HG02840 (cell line): ENCODE results near the gene EVC2.
"Not testable (repeated sequence)": the region's sequence is repeated elsewhere in the genome, so short reads cannot be mapped to it uniquely, and the experiment has no call there.

Source experiments
- ATAC-seq: cut with Tn5 transposase; IDR thresholded peaks from one replicate; pipeline ENCODE4 v1.9.1; 2021; ENCODE audit warnings: mild to moderate bottlenecking, moderate library complexity, moderate number of reproducible peaks; ENCODE audit not compliant: unreplicated experiment, low FRiP score

The EVC2 gene

DNA sequence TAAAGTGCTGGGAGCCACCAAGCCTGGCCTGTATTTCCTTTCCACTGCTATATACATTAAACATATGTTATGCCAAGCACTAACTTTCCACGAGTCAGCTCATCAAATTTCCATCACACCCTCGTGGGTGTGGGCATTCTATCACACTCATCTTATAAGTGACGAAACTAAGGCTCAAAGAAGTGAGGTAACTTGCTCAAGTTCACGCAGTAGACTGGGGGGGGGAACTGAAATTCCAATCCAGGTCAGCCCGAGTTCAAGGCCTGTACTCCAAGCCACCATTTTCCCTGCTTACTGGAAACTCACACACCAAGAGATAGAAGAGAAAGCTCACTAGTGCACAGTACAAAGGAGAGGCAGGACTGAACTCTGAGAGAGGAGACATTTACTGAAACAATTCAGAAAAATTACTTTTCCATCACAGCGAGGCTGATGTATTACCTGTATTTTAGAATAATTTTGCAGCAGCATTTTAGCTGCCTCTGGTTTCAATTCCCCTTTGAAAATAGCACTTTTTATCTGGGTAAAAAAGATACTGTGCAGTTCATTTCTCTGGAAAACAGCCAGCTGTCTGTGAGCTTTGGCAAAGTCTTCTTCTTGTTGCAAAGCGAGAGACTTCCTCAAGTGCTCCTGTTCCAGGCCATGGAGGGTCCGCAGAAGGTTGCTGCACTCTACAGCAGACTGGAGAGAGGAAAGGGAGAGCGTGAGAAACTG lies 76.8 kb downstream of the EVC2 start:
- ATAC-seq = no peak

DNA sequence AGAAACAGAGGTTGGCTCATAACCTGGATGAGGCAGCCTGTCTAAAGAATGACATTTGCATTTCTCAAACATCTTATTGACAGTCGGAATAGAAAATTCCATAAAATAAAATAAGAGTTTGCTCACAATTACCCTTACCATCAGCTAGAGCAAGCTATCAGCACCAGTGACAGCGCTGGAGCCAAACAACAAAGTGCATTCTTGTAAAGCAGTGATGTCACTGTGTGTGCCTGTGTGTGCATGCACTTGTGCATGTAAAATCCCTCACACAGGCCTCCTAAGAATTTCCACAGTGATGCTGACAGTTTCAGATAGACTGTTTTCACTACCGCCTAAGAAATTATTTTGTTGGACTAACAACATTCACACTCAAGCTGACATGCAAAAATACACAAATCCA lies 77.6 kb downstream of the EVC2 start:
- no peak for ATAC-seq

DNA sequence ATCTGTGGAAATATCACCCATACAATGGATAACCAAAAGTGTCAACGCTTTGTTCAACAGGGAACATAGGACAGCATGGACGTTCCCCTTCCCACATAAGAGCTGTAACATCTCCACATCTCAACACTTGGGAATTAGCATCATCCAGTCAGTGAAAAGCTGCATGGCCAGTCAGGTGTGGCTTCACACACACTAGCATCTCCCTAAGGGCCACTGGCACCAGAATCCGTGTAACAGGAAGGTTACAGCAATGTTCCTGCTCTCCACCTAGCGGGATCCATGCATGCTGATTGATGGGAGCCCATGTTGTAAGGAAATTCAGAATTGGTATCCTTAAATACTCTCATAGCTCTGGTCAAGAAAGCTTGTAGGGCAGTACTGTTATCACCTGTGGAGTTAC lies 78.8 kb downstream of the EVC2 start:
- ATAC-seq = no peak

DNA sequence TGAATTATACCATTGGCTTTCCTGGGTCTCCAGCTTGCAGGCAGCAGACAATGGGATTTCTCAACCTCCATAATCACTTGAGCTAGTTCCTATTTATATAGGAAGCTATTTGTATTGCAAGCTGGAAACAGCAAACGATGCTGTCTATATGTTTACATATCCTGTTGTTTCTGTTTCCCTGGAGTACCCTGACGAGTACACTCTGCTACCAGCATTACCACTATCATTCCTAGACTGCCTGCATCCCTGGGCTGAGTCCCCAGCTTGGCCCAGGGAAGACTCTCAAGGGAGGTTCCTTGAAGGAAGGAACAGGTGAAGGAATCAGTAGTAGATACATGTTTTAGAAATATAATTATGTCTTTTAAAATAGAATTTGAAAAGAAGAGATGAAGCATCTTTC lies 81.4 kb downstream of the EVC2 start:
- ATAC-seq = no peak

DNA sequence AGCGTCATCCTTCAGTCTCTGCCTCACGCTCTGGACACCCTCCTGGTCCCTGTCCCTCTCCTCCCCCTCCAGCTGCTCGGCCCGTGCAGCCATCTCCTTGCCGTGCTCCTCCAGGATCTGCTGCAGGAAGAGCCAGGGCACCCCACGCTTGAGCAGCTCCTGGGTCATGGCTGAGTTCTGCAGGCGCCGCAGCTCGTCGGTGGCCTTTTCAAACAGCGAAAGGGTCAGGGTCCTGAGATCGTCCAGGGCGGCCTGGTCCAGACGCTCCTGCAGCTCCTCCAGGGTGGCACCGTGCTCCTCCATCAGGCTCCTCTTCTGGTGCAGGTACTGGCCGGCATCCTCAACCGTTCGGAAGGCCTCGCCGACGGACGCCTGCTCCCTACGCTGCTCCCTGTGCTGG lies 85.8 kb downstream of the EVC2 start:
- ATAC-seq = no peak

DNA sequence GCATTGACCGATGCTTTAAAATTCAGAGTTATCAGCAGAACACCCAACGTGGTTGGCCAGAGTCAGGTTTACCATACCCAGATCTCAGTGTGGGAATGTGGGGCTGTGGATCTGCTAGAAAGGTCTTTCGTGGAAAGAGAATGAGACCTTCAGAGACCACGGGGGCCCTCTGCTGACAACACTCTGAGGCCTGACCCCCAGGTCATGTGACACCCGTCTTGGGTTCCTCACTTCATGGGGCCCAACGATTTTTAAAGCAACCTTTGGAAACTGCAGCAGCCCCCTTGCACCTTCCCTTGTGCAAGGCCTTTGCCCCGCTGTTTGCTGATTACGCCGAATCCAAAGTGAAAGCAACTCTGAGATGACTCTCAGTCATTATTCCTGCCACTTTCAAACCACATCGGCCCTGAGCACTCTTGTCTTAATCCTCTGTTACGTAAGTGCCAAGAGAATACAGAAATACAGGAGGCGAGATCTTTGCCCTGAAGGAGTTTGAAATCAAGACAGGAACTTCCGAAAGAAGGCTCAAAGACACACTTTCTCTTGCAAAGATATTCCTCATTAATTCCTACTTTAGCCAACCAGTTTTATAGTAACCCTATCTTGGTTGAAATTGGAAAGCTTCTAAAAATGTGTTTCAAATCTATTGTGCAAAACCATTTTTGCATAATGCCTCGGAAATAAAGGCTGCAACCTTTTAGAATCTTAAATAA lies 88.3 kb downstream of the EVC2 start:
- ATAC-seq = no peak

DNA sequence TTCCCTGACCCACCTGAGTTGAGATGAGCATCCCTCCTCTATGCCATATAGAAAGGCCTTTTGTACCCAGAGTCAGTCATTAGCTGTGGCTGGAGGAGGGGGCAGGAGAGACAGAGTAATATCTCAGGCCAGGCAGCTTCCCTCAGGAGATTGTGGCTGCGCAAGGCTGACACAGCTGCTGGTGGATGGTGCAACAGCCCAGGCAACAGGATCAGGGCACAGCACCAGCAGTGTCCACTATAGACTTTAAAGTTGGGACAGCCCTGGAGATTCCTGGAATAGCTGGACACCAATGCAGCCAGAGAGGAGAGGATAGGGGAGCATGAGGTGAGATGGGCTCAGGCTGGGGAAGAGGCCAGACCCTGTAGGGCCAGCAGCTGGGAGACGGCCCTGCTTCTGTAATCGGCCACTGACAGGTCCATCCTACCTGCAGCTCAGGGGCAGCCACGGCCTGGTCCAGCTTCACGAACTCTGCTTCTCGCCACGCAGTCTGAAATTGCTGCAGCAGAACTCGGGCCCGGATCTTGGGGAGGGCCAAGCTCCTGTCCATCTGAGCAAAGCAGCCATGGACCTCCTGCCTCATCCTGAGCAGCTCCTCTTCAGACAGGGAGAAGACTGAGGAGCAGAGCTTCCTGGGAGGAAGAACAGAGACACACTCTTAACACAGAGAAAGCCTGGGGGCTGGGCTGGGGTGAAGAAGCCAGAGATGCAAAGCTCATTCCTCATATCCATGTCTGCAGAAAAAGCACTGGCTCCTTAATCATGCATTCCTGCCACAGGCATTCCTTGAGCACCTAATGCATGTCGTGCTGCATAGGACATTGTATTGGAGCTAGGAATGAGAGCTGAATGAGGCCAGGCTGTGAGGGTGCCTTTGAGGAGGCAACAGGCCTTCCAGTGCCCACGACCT lies 90.1 kb downstream of the EVC2 start:
- no peak for ATAC-seq

DNA sequence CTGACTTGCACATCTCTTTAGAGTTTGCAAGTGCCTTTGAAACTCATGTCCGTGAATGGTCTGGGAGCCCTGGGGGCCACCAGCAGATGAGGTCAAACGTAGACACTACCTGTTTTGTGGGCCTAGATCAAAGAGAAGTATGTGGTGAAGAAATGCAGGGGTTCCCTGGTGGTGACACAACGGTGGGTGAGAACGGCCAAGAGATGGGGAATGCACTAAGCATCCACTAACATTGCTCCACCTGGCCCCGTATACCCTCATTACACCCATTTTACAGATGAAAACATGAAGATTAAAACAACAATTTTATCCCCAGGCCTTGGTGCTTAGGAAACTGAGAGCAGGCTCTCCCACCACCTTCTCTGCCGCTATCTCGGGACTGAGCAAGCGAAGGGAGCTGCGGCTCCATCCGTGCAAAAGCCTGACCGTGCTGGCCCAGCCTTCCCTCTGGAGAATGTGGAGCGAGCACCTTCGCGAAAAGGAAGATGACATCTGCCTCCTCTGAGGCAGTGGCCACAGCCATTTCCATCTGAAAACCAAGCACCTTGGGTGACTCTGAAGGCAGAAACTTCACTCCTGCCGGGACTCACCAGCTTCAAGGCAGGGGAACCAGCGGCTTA lies 91.9 kb downstream of the EVC2 start:
- ATAC-seq = no peak

DNA sequence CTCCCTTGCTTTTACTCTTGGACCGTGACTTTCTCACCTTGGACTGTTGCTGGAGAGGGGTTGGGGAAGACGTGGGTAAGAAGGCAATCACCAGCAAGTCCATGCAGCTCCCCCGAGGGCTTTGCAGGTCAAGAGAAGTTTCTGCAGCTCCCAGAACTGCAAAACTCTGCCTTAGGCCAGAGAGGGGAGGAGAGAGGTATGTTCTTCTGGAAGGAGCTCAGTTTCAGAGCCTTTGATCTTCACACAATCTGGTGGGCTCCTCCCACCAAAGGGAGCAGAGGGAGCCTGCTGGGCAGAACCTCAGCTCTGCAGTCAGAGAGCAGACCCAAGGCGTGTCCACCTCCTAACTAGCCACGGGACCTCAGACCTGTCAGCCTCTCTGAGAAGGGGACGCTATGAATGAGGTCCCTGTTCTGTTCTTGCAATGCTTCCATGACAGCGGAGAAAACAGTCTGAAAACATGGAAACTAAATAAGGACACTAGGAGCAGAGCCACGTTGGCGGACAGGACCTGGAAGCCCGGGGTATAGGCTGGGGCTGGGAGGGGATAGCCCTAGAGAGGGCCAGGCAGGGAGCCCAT lies 92.8 kb downstream of the EVC2 start:
- no peak for ATAC-seq

DNA sequence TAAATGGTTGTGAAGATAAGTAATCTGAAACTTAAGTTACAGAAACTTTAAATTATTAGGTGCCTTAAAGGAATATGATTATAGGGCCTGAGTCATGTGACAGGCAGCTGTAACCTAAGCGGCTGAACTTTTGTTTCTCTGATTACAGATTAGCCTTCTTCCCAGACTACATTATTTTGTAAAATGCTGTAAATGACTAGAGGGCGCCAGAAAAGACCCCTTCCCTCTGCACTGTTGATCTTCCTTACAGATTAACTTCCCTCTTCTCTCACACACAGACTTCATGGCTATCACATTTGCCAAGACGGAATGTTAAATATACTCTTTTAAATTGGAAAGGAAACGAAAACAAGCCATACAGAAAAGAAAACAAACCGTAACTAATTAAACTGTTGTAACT lies 96.6 kb downstream of the EVC2 start:
- ATAC-seq = no peak

DNA sequence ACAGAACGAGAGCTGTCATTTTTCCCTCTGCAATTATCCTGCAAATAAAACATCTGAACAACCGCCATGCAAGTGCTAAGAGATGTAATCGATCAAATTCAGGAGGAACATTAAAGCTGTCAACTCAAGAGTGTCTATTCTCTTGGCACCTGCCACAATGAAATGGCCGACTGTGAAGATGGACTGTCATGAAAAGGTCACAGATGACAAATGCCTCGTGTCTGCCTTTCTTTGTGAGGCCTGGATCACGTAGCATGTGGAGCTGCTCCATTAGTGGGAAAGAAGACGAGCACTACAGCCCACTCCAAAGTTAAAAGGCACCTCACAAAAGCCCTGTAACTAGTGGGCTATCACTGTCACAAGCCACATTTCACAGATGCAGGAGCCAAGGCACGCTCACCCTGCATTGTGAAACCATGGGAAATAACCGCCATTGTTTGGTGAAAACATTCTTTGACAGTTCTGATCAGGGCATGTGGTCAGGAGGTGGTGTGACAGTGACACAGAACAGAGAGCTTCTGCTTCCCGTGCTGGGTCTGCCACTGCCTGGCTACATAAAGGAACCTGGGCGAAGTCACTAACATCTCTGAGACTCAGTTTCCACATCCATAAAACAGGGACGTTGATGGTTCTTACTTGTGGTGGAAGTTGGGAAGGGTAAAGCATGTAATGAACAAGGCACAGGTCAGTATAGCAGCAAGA lies 98.9 kb downstream of the EVC2 start:
- no peak for ATAC-seq

DNA sequence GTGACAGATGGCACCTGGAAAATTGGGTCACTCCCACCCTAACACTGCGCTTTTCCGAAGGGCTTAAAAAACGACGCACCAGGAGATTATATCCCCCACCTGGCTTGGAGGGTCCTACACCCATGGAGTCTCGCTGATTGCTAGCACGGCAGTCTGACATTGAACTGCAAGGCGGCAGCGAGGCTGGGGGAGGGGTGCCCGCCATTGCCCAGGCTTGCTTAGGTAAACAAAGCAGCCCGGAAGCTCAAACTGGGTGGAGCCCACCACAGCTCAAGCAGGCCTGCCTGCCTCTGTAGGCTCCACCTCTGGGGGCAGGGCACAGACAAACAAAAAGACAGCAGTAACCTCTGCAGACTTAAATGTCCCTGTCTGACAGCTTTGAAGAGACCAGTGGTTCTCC lies 114.5 kb downstream of the EVC2 start:
- ATAC-seq = not testable (repeated sequence)

DNA sequence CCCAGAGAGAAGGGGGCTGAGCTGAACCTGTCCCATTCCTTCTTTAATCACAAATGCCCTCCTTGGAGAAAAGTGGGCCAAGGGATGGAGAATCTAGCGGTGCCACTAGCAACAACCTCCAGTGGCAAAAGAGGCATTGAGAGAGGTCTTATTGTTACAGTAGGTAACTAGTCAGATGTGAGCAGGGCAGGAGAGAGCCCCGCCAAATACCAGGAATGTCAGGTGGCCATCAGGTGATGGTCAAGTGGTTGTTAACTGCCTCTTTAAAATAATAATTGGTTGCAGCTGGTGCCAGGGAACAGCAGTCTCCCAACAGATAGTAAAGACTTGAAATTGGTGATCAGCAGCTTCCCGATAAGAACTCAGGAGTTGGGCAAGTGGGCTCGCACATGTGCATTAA lies 116.1 kb downstream of the EVC2 start:
- no peak for ATAC-seq

DNA sequence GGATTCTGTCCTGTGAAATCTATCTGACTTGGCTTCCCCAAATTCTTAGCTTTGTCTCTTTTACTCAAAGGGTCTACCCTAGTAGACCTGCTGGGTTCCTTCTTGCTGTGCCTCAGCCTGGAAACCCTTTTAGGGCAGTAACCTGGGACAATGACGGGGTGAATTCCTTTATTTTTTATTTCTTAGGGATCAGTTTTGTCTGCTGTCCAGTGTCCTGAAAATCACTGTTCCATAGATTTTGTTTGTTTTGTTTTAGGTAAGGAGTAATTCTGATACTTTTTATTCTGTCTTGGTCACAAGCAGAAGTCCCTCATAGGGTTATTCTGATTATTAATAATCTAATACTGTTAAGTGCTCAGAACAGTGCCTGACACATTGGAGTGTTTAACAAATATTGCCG lies 118.9 kb downstream of the EVC2 start:
- no peak for ATAC-seq

DNA sequence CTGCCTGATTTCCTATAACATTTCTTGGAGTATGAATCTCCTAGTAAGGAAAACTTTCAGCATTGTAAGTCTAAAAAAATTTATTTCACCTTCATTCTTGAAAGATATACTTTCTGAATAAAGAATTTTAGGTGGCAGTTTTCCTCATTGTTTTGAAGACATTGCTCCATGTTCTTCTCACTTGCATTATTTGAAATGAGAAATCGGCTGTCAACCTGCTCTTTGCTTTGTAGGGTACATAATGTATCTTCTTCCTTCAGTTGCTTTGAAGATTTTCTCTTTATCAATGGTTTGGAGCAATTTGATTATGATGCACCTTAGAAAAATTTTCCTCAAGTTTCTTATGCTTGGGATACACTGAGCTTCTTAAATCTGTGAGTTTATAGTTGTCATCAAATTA lies 120.3 kb downstream of the EVC2 start:
- no peak for ATAC-seq

DNA sequence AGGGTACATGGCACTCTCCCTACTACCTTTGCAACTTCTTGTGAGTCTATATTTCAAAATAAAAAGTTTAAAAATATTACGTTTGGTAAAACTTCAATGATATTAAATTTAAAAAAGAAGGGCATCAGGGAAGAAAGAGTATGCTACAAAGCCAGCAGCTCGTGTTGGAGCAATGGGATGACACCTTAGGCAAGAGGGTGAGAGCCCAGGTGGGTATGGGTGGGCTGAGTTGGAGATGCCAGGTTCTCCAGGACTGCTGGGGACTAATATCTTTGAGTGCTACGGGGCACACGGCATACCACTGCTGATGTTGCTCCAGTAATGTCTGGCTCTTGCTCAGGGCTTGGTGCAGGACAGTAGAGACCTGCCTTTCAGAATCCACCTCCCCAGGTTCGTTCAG lies 132.4 kb downstream of the EVC2 start:
- ATAC-seq = no peak

DNA sequence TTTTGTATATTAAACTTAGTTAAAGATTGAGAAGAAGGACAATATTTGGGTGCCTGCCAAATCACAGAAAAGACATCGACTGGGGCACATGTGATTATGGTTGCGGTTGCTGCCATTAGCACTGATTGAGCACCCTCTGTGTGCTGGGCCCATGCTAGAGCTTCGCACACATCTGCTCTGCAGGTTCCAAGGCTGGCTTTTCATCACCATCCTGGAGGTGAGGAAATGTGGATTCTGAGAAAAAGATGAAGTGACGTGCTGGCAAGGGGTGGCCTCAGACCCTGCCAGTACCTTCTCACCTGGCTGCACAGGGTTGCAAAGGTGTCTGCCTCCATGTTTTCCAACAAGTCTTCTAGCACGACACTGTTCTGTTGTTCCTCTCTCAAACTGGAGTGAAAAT lies 134.0 kb downstream of the EVC2 start:
- ATAC-seq = no peak

DNA sequence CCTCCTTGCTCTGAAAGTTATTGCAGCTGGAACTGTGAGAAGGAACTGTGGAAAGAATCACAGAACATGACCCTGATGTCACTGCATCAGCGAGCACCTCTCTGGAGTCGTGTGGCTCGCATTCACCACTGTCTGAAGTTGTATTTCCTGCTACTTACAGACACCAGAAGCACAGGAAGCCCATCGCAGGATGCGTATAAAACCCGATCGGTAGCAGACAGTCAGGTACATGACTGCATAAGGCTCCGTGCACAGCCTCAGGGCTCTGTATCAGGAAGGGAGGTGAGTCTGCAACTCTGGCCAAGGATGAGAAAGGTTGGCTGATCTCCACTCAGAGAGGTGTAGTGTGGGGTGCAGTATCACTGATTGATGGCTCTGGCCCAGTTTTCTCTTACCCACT lies 134.4 kb downstream of the EVC2 start:
- ATAC-seq = no peak

DNA sequence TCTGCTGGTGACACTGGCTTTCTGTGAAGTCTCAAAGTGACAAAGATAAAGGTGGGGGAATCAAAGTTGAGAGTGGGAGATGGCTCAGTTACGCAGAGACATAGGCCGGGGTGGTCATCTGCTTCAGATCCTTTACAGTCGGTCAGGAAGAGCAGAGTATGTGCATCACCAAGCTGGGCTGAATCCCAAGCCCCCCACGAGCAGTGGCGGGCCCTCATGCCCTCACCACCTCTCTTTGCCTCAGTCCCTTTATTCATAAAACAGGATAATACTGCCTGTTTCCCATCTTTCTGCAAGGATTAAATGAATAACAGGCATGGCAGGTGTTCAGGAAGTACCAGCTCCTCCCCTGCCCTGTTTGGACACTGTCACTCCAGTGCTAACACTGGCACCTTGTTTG lies 135.6 kb downstream of the EVC2 start:
- ATAC-seq = no peak

DNA sequence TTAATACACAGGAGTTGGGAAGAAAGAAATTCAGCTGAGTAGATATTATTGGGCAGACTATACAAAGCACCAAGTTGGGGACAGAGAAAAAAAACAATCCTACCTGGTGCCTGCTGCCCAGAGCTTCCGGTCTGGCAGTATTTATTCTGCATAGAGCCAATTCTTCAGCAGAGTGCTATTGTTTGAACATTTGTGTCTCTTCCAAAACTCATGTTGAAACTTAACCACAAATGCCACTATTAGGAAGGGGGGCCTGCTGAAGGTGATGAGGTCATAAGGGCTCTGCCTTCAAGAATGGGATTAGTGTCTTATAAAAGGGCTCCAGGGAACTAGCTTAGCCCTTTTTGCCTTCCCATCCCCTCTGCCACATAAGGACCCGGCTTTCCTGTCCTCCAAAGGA lies 136.2 kb downstream of the EVC2 start:
- ATAC-seq = no peak
